Aorta (tissue), 5 donors: Measurements from ENCODE around the gene ZNF831. TPM values are rescaled to one million over a fixed set of nuclear protein-coding genes. Genes with fewer than 3 reads are reported as not detected.

Experiments used
- ATAC-seq: fragments of 200-7000 bp; cut with Tn5 transposase; one replicate; pipeline ENCODE4 v1.9.1; 2022; ENCODE audit warnings: moderate library complexity; ENCODE audit not compliant: low FRiP score
- DNase-seq, 2 donors: peaks; one replicate each; pipeline ENCODE4 v3.0.0-alpha.2; 2020
- H3K27ac ChIP-seq, 2 donors: one replicate each; pipeline ENCODE4 v1.5.1; 2013; ENCODE audit warnings: low read length in 2 of 2, mild to moderate bottlenecking in 2 of 2, moderate library complexity in 2 of 2, control low read depth in 1 of 2, inconsistent platforms in 1 of 2, low read depth in 1 of 2
- H3K27me3 ChIP-seq, 2 donors: one replicate each; pipeline ENCODE4 v1.6.1; 2013; ENCODE audit warnings: control low read depth in 1 of 2, low read length in 1 of 2, mild to moderate bottlenecking in 1 of 2, moderate library complexity in 1 of 2; ENCODE audit not compliant: insufficient read depth in 2 of 2, control insufficient read depth in 1 of 2
- H3K36me3 ChIP-seq, 2 donors: one replicate each; pipeline ENCODE4 v1.6.1; 2013; ENCODE audit warnings: control low read depth in 1 of 2, low read length in 1 of 2, mild to moderate bottlenecking in 1 of 2; ENCODE audit not compliant: insufficient read depth in 2 of 2, control insufficient read depth in 1 of 2
- H3K4me1 ChIP-seq, 2 donors: one replicate each; pipeline ENCODE4 v1.6.1; 2013; ENCODE audit warnings: low read length in 2 of 2, control low read depth in 1 of 2, mild to moderate bottlenecking in 1 of 2, moderate library complexity in 1 of 2; ENCODE audit not compliant: insufficient read depth in 2 of 2, control insufficient read depth in 1 of 2
- H3K4me3 ChIP-seq, 2 donors: one replicate each; pipeline ENCODE4 v1.5.1; 2013; ENCODE audit warnings: low read length in 2 of 2, control low read depth in 1 of 2, mild to moderate bottlenecking in 1 of 2
- H3K9me3 ChIP-seq: one replicate; pipeline ENCODE4 v1.6.1; 2013; ENCODE audit warnings: mild to moderate bottlenecking, low read length; ENCODE audit not compliant: control insufficient read depth
- WGBS, 2 donors: extraction: QIAGEN DNeasy Blood & Tissue Kit; methylation state at CpG; one replicate each; pipeline ENCODE4 v1.1.7; 2013; 5-methylcytosine and 5-hydroxymethylcytosine counted together
- intact Hi-C, 2 donors: fragments of 100-400 bp; cut with DNase I; formaldehyde crosslinking; loops; one replicate each; pipeline versions ENCODE4 v1.14.2 to v1.15.0; 2022
- polyA plus RNA-seq, 2 donors: library from polyadenylated mRNA; stranded (reverse); fragments of 200-250 nt; gene quantifications; one replicate each; pipeline ENCODE4 v1.2.3, GENCODE V29; 2013
- total RNA-seq, 2 donors: library from RNA; stranded (reverse); fragmentation: NEBNext Ultra II Directional; extraction: Animal tissue kit (Norgen Biotek cat#: 25700); gene quantifications; one replicate each; pipeline ENCODE4 v1.2.1, GENCODE V29; 2021
- donor health status: healthy with polysubstance abuse.
- donor health status: Bipolar disorder and iron deficiency.
- donor health status: DM: no; HTN: no; CAD: no.
- donor health status: DM: no; HTN: no; CAD: no.
- donor health status: DM: yes; HTN: yes; CAD: no.

Gene ZNF831
- total and polyA plus RNA-seq, 4 donors: 0.03 to 0.68 (median 0.57) TPM; not detected in 1

- Histone ChIP-seq H3K36me3 (no peaks in the 10 kb centered on the region), H3K9me3 (no peaks in the 10 kb centered on the region), H3K27me3 (no peaks in the 10 kb centered on the region), H3K4me3 (no peak overlapping the region), H3K27ac (no peak overlapping the region), H3K4me1 (no peaks in the 10 kb centered on the region)
- intact Hi-C loops: no loop called here
- DNase-seq: no peak
- no peak for ATAC-seq
- WGBS, 2 donors: 68 to 70% methylated on average over 10 of the region's 10 CpGs
These were observed 15.5 kb downstream of the ZNF831 start for GRCh38 chr20:59178983-59179595.

- Histone ChIP-seq H3K27me3 (no peaks in the 10 kb centered on the region), H3K27ac (no peak overlapping the region), H3K9me3 (no peaks in the 10 kb centered on the region), H3K36me3 (no peaks in the 10 kb centered on the region), H3K4me3 (no peak overlapping the region), H3K4me1 (no peaks in the 10 kb centered on the region)
- ATAC-seq (no peak), DNase-seq (no peak)
- WGBS, 2 donors: 89 to 91% methylated on average over 5 of the region's 5 CpGs
- intact Hi-C loops: loop anchor here in 1 of 2 donors (10.0 kb wide), 1 partner anchor 55 kb away; no protein-coding TSS in a partner anchor
These were observed 16.4 kb downstream of the ZNF831 start for GRCh38 chr20:59179988-59180387.

GRCh38 chr20:59181936-59182335, 18.3 kb downstream of the ZNF831 start:
- H3K27me3 ChIP-seq: peaks cover 0 to 2% of the 10 kb centered on the region in 2 donors
- H3K36me3 ChIP-seq: no peaks in the 10 kb centered on the region
- no peak overlapping the region for H3K4me3 ChIP-seq
- ATAC-seq (no peak), DNase-seq (no peak)
- H3K9me3 ChIP-seq: no peaks in the 10 kb centered on the region
- WGBS, 2 donors: 87% methylated on average over 2 of the region's 2 CpGs
- no peaks in the 10 kb centered on the region for H3K4me1 ChIP-seq
- intact Hi-C loops: loop anchor here in 1 of 2 donors (10.0 kb wide), 1 partner anchor 57 kb away; no protein-coding TSS in a partner anchor
- H3K27ac ChIP-seq: no peak overlapping the region

GRCh38 chr20:59182401-59183044, 18.9 kb downstream of the ZNF831 start:
- no peaks in the 10 kb centered on the region for H3K4me1 ChIP-seq
- WGBS, 2 donors: 83 to 85% methylated on average over 7 of the region's 7 CpGs
- H3K36me3 ChIP-seq: no peaks in the 10 kb centered on the region
- DNase-seq (no peak), ATAC-seq (no peak)
- H3K27ac ChIP-seq: no peak overlapping the region
- peaks cover 0 to 2% of the 10 kb centered on the region in 2 donors for H3K27me3 ChIP-seq
- intact Hi-C loops: loop anchor here in 1 of 2 donors (10.0 kb wide), 1 partner anchor 58 kb away; no protein-coding TSS in a partner anchor
- H3K9me3 ChIP-seq: no peaks in the 10 kb centered on the region
- no peak overlapping the region for H3K4me3 ChIP-seq

GRCh38 chr20:59183751-59184150, 20.1 kb downstream of the ZNF831 start:
- Histone ChIP-seq H3K36me3 (no peaks in the 10 kb centered on the region), H3K4me1 (no peaks in the 10 kb centered on the region), H3K4me3 (no peak overlapping the region), H3K27ac (no peak overlapping the region), H3K9me3 (no peaks in the 10 kb centered on the region), H3K27me3 (peaks cover 0 to 2% of the 10 kb centered on the region in 2 donors)
- intact Hi-C loops: loop anchor here in 1 of 2 donors (10.0 kb wide), 1 partner anchor 59 kb away; no protein-coding TSS in a partner anchor
- ATAC-seq (no peak), DNase-seq (no peak)

- H3K4me1 ChIP-seq: no peaks in the 10 kb centered on the region
- H3K27me3 ChIP-seq: peaks cover 0 to 2% of the 10 kb centered on the region in 2 donors
- no peaks in the 10 kb centered on the region for H3K36me3 ChIP-seq
- no peak overlapping the region for H3K27ac ChIP-seq
- ATAC-seq: no peak
- H3K4me3 ChIP-seq: no peak overlapping the region
- intact Hi-C loops: loop anchor here in 1 of 2 donors (10.0 kb wide), 1 partner anchor 60 kb away; no protein-coding TSS in a partner anchor
- WGBS, 2 donors: 81 to 84% methylated on average over 16 of the region's 16 CpGs
- no peaks in the 10 kb centered on the region for H3K9me3 ChIP-seq
- DNase-seq: no peak
These were observed 21.3 kb downstream of the ZNF831 start for GRCh38 chr20:59184880-59185447.

- Histone ChIP-seq H3K27ac (no peak overlapping the region), H3K4me1 (no peaks in the 10 kb centered on the region), H3K27me3 (peaks cover 0 to 2% of the 10 kb centered on the region in 2 donors), H3K4me3 (no peak overlapping the region), H3K9me3 (no peaks in the 10 kb centered on the region), H3K36me3 (no peaks in the 10 kb centered on the region)
- DNase-seq (no peak), ATAC-seq (no peak)
- 53 to 57% methylated on average over 6 of the region's 6 CpGs for WGBS, 2 donors
- intact Hi-C loops: loop anchor here in 1 of 2 donors (10.0 kb wide), 1 partner anchor 61 kb away; no protein-coding TSS in a partner anchor
These were observed 22.2 kb downstream of the ZNF831 start for GRCh38 chr20:59185809-59186208.

- H3K4me3 ChIP-seq: no peak overlapping the region
- no peaks in the 10 kb centered on the region for H3K9me3 ChIP-seq
- no peak overlapping the region for H3K27ac ChIP-seq
- no peaks in the 10 kb centered on the region for H3K36me3 ChIP-seq
- no peak for DNase-seq
- H3K27me3 ChIP-seq: peaks cover 0 to under 1% of the 10 kb centered on the region in 2 donors
- no peaks in the 10 kb centered on the region for H3K4me1 ChIP-seq
- ATAC-seq: no peak
- WGBS, 2 donors: 67 to 71% methylated on average over 5 of the region's 5 CpGs
- intact Hi-C loops: no loop called here
These were observed 26.8 kb downstream of the ZNF831 start for GRCh38 chr20:59190466-59190865.
